Right lobe of liver (tissue), 6 donors: ENCODE results near the gene PEX3. TPM values are rescaled to one million over a fixed set of nuclear protein-coding genes. Genes with fewer than 3 reads are reported as not detected.
"Not testable (repeated sequence)": the region's sequence is repeated elsewhere in the genome, so short reads cannot be mapped to it uniquely, and the experiment has no call there.

ENCODE experiments used
- ATAC-seq, 4 donors: fragments of 200-7000 bp; cut with Tn5 transposase; one replicate each; pipeline ENCODE4 v1.9.1; 2020; ENCODE audit warnings: mild to moderate bottlenecking in 4 of 4, moderate library complexity in 4 of 4
- DNase-seq, 3 donors: peaks; one replicate each; pipeline ENCODE4 v3.0.0-alpha.2; 2020
- H3K27ac ChIP-seq, 3 donors: fragments of 200-600 bp; one replicate each; pipeline ENCODE4 v1.8.0; 2022
- H3K27me3 ChIP-seq, 2 donors: fragments of 200-600 bp; one replicate each; pipeline ENCODE4 v1.8.0; 2022
- H3K36me3 ChIP-seq, 4 donors: fragments of 200-600 bp; sonication (generic) in 1 of 4; one replicate each; pipeline versions ENCODE4 v1.5.1 to v1.8.0; 2017 to 2022; ENCODE audit warnings: control low read depth in 1 of 4
- H3K4me1 ChIP-seq, 4 donors: fragments of 200-600 bp; sonication (generic) in 1 of 4; one replicate each; pipeline versions ENCODE4 v1.5.1 to v1.8.0; 2017 to 2022; ENCODE audit warnings: control low read depth in 1 of 4
- H3K4me3 ChIP-seq, 3 donors: fragments of 200-600 bp; one replicate each; pipeline ENCODE4 v1.8.0; 2022
- H3K9me3 ChIP-seq, 4 donors: fragments of 200-600 bp; sonication (generic) in 1 of 4; one replicate each; pipeline versions ENCODE4 v1.5.1 to v1.8.0; 2017 to 2022; ENCODE audit warnings: control low read depth in 1 of 4
- POLR2A ChIP-seq: fragments of 450-650 bp; IDR thresholded peaks from one replicate; pipeline ENCODE4 v1.6.1; 2017; ENCODE audit warnings: antibody characterized with exemption, mild to moderate bottlenecking
- WGBS: methylation state at CpG from one replicate; pipeline ENCODE4 v1.1.6; 2018; ENCODE audit warnings: low coverage, low lambda C conversion rate; ENCODE audit not compliant: insufficient coverage; ENCODE audit errors: missing lambda C conversion rate; 5-methylcytosine and 5-hydroxymethylcytosine counted together
- intact Hi-C, 2 donors: fragments of 100-400 bp; cut with DNase I; formaldehyde crosslinking; loops; one replicate each; pipeline versions ENCODE4 v1.11.2 to v1.14.1; 2022
- total RNA-seq, 6 experiments: library from RNA; depleted of rRNA in 2 of 6; stranded (reverse); fragments of >200 nt in 2 of 6; fragmentation: NEBNext Ultra II Directional in 3 of 6; extraction: Animal tissue kit (Norgen Biotek cat#: 25700) in 3 of 6; gene quantifications; one replicate each; pipeline versions ENCODE4 v1.1.0 to v1.2.4, GENCODE V29; 2016 to 2023
- TF ChIP-seq, protein P1 (sequence below), 4 donors: fragments of 200-600 bp in 3 of 4; fragments of 450-650 bp in 1 of 4; IDR thresholded peaks; one replicate each; pipeline versions ENCODE4 v1.5.1 to v1.8.0; 2016 to 2022; ENCODE audit warnings: antibody characterized with exemption in 4 of 4, mild to moderate bottlenecking in 2 of 4
- donor health status: DM: no; HTN: yes; CAD: no.
- donor health status: DM: no; HTN: no; CAD: no.
- donor health status: DM: no; HTN: no; CAD: no.
- donor health status: DM: no; HTN: yes; CAD: no.
- donor health status: DM: no; HTN: yes; CAD: no.

Gene PEX3
- total RNA-seq, 6 experiments from 2014 or later = 16.0 to 23.6 (median 18.7) TPM

DNA sequence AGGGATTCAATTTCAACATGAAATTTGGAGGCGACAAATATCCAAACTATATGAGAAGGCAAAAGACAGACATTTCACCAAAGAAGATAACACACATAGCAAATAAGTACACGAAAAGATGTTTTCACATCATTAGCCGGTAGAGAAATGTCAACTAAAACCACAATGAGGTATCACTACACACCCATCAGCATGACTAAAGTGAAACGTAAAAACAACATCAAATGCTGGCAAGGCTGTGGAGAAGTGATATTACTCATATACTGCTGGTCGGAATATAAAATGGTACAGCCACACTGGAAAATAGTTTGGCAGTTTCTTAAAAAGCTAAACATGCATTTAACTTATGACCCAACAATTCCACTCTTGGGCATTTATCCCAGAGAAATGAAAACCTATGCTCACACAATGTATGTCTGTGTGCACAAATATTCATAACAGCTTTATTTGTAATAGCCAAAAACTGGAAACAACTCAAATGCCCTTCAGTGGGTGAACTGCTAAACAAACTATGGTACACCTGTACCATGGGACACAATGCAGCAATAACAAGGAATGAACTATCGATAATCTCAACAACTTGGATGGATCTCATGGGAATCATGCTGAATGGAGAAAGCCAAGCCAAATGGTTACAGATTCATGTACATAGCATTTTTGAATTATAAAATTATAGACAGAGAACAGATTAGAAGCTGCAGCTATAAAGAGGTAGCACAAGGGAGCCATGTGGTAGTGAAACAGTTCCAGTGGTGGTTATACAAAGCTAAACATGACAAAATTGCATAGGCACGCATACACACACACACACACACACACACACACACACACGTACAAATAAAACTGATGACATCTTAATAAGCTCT lies 8.7 kb upstream of the PEX3 start:
- TF ChIP-seq, protein P1, sequence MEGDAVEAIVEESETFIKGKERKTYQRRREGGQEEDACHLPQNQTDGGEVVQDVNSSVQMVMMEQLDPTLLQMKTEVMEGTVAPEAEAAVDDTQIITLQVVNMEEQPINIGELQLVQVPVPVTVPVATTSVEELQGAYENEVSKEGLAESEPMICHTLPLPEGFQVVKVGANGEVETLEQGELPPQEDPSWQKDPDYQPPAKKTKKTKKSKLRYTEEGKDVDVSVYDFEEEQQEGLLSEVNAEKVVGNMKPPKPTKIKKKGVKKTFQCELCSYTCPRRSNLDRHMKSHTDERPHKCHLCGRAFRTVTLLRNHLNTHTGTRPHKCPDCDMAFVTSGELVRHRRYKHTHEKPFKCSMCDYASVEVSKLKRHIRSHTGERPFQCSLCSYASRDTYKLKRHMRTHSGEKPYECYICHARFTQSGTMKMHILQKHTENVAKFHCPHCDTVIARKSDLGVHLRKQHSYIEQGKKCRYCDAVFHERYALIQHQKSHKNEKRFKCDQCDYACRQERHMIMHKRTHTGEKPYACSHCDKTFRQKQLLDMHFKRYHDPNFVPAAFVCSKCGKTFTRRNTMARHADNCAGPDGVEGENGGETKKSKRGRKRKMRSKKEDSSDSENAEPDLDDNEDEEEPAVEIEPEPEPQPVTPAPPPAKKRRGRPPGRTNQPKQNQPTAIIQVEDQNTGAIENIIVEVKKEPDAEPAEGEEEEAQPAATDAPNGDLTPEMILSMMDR (IDR thresholded peaks at IDR 0.05) = no peak
- TF ChIP-seq POLR2A = no peak
- intact Hi-C loops = no loop called here

DNA sequence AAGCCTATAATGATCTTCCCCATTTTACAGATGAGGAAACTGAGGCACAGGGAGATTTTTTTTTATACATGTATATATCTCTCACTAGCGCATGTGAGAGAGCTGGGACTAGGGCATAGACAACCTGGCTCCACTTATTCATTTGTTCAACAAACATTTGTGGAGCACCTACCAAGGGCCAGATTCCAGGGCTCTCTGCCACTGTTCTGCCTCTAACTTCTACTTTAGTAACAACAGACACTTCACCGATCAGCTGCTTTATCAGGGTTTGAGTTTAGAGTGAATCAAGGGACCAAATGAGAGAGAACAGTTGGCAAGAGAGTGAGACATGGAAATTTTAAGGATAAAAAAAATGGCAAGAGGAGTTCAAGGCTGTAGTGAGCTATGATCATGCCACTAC lies 7.5 kb upstream of the PEX3 start:
- ATAC-seq = peak in 2 of 4 donors; percentile 39 to 60
- Histone ChIP-seq H3K27ac (no peak overlapping the region), H3K4me1 (no peaks in the 10 kb centered on the region), H3K36me3 (no peaks in the 10 kb centered on the region), H3K27me3 (no peaks in the 10 kb centered on the region), H3K4me3 (no peak overlapping the region), H3K9me3 (no peaks in the 10 kb centered on the region)
- WGBS = 83% methylated on average over 2 of the region's 2 CpGs
- TF ChIP-seq, protein P1 (IDR thresholded peaks at IDR 0.05) = no peak
- no peak for TF ChIP-seq POLR2A
- intact Hi-C loops = no loop called here
- DNase-seq = peak in 1 of 3 donors; percentile 54

More for the DNA sequence above, 8.7 kb upstream of the PEX3 start:
- Histone ChIP-seq H3K4me1 (no peaks in the 10 kb centered on the region), H3K36me3 (no peaks in the 10 kb centered on the region), H3K4me3 (no peak overlapping the region), H3K27ac (no peak overlapping the region), H3K27me3 (no peaks in the 10 kb centered on the region), H3K9me3 (no peaks in the 10 kb centered on the region)
- 90% methylated on average over 8 of the region's 8 CpGs for WGBS
- ATAC-seq (no peak), DNase-seq (no peak)

DNA sequence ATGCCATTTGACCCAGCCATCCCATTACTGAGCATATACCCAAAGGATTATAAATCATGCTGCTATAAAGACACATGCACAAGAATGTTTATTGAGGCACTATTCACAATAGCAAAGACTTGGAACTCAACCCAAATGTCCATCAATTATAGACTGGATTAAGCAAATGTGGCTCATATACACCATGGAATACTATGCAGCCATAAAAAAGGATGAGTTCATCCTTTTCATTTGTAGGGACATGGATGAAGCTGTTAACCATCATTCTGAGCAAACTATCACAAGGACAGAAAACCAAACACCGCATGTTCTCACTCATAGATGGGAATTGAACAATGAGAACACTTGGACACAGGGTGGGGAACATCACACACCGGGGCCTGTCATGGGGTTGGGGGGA lies 2.7 kb upstream of the PEX3 start:
- not testable (repeated sequence) for H3K27me3 ChIP-seq, ATAC-seq
- 100% methylated on average over 2 of the region's 2 CpGs for WGBS

DNA sequence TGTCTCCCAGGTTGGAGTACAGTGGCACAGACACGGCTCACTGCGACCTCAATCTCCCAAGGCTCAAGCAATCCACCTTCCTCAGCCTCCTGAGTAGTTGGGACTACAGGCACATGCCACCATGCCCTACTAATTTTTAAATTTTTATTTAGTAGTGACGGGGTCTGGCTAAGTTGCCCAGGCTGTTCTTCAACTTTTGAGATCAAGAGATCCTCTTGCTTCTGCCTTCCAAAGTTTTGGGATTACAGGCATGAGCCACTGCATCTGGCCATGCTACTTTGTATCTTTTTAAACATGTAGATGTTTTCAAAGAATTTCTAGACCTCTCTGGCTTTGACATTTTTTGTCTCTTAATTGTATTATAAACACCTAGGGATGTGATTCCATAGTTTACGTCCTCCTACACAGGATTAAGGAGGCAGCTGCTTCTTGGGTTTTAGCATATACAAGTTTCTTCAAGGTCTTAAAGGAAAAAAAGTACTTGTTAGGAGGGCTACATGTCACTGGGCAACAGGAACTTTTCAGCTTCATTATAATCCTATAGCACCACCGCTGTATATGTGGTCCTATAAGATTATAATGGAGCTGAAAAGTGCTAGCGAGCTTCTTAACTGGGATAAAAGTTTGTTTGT lies 1.4 kb upstream of the PEX3 start:
- Histone ChIP-seq H3K27me3 (no peaks in the 10 kb centered on the region), H3K27ac (no peak overlapping the region), H3K4me1 (peaks cover 0 to 19% (median 2%) of the 10 kb centered on the region in 4 donors), H3K9me3 (no peaks in the 10 kb centered on the region), H3K4me3 (peak overlapping the region; percentile 63 to 71 (median 67)), H3K36me3 (no peaks in the 10 kb centered on the region)
- intact Hi-C loops = no loop called here
- TF ChIP-seq POLR2A = no peak
- TF ChIP-seq, protein P1 (IDR thresholded peaks at IDR 0.05) = no peak
- ATAC-seq (no peak), DNase-seq (no peak)
- WGBS = 81% methylated on average over 6 of the region's 6 CpGs

More for the DNA sequence above, 2.7 kb upstream of the PEX3 start:
- H3K4me1 ChIP-seq = peaks cover 0 to 19% (median 2%) of the 10 kb centered on the region in 4 donors
- H3K36me3 ChIP-seq, H3K9me3 ChIP-seq, H3K27ac ChIP-seq, DNase-seq, H3K4me3 ChIP-seq, intact Hi-C loops: not testable (repeated sequence)
